CD4-positive, alpha-beta T cell treated with Interleukin-12 subunit alpha and Interleukin-12 subunit beta, for 1 hour (primary cell): ENCODE data around the gene F10.

Source experiments
- DNase-seq: peaks from one replicate; pipeline ENCODE4 v3.0.0-alpha.2; 2020

F10 gene

DNA sequence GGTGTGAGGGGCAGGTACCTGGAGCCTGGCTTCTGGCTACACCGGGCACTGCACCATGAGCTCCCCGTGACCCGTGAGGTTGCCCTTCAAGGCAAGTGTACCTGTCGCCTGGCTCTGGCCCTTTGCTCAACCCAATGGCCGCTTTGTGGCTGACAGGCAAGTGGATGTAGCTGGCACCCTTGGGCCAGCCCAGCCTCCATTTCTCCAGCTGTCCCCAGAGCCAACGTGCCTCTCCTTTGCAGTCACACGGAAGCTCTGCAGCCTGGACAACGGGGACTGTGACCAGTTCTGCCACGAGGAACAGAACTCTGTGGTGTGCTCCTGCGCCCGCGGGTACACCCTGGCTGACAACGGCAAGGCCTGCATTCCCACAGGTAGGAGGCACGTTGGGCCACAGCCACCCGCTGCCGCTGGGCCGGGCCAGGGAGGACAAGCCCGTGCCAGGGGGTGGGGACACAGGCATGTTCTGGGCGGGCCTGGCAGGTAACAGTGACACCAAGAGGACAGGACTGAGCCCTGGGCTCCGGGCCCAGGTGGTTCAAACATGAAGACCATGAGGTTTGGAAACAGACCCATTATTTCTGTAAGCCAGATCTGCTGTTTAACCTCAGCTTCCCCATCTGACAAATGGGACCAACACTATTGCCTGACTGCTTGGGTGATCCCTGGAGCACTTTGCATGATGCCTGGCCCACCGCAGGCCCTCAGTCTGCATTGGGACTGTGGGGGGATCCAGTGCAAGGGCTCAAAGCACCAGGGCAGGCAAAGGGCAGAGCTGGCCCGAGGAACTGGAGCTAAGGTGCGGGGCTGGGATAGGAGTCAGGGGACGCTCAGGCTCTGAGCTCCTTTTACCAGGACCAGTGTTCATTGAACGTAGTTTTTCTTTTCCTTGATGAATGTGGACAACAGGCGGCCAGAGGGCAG lies 18.3 kb downstream of the F10 start:
- no peak for DNase-seq

DNA sequence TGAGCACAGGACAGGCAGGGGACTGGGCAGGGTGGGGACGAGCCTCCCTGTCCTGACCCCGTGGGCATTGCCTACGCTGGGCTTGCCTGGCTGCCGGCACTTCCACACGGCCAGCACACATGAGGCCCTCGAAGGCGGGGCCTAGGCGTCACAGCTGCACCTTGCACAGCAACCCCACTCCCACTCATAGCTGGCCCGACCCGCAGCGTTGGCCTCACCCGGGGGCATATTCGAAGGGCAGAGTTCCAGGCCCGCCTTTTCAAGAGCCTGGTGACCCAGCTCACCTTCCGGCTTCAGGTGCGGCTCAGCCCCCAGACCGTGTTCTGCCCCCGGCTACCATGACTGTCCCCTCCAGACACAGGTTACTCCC lies 19.0 kb downstream of the F10 start:
- DNase-seq, result no peak

DNA sequence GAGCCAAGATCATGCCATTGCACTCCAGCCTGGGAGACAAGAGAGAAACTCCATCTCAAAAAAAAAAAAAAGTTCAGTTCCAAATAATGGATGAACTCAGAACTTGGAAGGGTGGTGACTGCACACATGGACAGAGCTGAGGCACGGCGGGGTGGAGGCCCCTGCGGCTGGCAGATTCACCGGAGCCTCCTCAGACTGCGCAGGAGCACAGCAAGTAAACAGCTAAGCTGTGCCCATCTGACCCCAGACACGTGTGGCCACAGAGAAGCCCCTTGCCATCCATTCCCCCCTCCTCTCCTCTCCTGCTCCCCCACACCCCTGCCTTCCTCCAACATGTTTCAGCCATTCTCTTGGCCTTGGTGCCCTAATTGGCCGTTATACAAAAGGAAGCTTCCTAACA lies 20.3 kb downstream of the F10 start:
- no peak for DNase-seq

DNA sequence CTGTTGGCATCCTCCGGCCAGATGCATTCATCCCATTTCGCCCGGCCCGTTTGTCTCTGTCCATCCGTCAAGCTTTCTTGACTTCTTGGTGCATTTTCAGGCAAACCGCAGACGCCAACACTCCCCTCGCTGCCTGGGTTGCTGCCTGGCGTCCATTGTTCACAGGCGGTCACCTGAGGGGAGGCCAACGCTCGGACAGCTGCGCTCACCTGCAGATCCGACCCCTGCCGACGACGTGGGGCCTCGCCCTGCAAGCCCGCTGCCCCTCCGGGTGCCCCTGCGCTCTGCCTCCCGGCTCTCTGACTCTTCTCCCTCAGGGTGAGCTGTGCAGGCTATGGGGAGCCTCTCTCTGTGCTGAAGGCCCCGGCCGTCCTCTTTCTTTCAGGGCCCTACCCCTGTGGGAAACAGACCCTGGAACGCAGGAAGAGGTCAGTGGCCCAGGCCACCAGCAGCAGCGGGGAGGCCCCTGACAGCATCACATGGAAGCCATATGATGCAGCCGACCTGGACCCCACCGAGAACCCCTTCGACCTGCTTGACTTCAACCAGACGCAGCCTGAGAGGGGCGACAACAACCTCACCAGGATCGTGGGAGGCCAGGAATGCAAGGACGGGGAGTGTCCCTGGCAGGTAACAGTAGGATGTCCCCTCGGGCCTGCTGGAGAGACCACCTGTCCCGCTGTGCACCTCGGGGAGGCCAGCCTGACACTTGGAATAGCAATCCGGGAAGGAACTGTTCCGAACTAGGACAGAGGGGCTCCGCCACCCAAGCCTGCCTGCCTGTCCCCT lies 21.1 kb downstream of the F10 start:
- DNase-seq, result no peak

DNA sequence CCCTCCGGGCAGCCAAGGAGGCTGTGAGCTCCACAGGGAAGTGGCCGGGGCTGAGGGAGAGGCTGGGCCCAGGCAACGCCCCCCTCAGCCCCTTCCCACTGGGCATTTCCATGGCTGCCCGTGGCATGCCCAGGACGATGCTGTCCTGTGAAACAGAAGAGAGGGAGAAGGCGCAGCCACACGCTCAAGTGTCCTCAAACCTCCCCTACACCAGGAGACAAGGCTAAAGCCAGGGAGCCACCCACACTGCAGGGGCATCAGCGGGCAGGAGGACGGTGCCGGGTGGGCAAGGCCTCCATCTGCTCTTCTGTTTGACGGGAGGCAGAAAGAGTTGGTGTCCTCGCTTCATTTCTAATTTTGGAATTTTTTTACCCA lies 21.6 kb downstream of the F10 start:
- no peak for DNase-seq

DNA sequence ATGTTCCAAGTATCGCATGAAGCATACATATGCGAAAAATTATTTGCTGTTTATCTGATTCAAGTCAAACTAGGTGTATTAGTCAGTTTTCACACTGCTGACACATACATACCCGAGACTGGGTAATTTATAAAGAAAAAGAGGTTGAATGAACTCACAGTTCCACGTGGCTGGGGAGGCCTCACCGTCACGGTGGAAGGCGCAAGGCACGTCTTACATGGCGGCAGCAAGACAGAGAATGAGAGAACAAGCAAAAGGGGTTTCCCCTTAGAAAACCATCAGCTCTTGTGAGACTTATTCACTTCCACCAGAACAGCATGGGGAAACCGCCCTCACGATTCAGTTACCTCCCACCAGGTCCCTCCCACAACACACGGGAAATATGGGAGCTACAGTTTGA lies 22.9 kb downstream of the F10 start:
- no peak for DNase-seq

DNA sequence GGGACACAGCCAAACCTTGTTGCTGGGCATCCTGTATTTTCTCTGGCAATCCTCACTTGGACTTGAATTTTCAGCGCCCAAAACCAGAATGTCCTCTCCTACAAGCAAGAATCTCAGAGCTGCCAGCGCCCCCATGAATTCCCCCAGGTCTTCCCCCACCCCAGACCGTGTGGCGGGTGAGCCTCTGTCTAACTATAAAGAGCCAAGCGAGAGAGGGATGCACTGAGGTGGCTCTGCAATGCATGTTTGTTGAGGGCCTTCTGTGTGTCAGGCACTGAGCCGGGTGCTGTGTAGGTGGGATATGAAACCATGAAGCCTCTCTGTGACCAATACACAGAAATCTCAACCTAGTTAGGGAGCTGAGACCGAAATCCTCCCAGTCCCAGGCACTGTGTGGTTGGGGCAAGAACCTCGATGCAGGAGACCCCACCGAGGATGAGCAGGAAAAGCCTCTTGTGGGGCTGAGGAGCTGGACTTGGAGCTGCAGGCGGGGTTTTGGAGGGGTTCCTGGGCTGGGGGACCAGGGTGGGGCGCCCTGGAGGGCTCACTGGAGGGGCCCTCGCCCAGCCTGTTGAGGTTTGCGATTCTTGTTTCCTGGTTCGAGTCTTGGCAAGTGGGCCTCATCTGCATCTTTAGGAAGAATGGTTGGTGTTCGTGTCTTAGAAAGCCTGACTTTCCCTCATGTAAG lies 23.5 kb downstream of the F10 start:
- DNase-seq, result no peak

DNA sequence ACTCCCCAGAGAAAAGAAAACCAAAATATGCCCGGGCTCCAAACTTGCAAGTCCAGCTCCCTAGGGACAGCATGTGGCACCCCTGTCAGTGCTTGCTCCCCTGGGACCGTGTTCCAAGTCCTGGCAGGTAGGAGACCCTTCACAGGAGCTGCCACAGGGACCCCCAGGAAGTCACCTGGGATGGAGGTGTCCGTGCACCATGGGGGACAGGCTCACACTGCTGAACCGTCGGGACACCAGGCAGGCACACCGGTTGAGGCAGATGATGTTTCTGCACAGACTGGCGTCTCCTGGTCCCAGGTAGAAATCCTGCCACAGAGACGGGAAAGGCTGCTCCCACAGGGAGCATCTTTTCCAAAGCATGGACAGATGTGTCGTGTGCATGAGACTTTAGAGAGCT lies 24.2 kb downstream of the F10 start:
- no peak for DNase-seq

DNA sequence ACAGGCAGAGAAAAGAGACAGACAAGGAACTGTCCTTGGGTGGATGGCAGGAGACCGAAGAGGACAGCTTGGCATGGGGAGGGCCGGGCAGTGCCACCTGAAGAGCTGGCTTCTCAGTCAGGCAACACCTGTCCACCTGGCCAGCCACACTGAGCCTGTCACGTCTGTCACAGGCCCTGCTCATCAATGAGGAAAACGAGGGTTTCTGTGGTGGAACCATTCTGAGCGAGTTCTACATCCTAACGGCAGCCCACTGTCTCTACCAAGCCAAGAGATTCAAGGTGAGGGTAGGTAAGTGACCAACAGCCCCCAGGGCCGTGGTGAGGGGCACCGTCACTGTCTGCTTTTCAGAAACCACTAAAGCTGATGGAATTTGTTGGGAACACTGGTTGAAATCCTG lies 24.6 kb downstream of the F10 start:
- DNase-seq, result no peak

DNA sequence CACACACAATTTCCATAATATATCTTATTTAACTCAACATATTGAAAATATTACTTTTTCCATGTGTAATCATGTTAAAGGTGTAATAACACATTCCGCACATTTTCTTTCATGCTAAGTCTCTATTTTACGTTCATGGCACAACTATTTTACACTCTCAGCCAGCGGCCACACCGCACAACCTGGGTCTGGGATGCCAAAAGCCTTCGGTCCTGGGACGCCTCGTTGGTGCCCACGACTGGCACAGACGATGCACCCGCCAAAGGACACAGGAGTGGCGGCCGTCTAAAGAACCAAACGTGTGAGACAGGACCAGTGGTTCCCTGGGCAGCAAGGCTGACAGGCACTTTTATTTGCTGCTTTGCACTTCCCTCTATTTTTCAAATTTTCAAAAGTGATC lies 25.8 kb downstream of the F10 start:
- DNase-seq, result no peak

DNA sequence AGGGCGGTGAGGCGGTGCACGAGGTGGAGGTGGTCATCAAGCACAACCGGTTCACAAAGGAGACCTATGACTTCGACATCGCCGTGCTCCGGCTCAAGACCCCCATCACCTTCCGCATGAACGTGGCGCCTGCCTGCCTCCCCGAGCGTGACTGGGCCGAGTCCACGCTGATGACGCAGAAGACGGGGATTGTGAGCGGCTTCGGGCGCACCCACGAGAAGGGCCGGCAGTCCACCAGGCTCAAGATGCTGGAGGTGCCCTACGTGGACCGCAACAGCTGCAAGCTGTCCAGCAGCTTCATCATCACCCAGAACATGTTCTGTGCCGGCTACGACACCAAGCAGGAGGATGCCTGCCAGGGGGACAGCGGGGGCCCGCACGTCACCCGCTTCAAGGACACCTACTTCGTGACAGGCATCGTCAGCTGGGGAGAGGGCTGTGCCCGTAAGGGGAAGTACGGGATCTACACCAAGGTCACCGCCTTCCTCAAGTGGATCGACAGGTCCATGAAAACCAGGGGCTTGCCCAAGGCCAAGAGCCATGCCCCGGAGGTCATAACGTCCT lies 26.4 kb downstream of the F10 start:
- DNase-seq, result no peak

DNA sequence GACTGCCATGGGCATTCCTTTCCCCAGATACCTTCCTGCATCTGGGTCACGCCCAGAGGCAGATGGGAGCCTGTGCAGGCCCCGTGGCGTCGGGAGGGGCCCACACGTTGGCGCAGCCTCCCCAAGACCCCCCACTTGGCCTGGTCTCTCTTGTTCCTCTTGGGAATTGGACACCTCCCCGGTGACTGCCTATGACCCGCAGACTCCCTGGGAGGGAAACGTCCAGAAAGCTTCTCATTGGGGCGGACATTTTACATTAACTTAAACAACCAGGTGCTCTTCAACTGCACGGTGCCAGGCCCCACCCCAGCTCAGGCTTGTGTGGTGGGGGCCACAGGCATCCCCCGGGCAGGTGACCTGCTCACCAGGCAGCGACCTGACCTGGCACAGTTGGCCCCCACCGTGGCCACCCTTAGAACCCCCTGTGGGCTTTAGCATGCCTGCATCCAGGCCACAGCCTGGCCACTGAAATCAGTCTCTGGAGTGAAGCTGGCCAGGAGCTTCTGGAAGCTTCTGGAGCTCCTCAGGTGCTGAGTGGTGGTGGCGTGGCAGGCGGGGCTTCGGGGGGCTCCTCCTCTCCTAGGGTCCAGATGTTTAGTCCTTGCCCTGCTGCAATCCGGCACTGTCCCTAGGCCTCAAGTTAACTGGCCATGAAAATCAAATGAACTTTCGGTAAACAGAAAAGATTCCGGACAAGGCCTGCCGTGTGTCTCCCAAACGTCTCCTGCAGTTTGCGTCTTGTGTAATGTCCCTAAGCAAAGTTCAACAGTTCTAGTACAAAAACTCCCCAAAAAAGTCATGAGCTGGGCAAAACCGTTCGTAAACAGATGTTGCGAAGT lies 27.3 kb downstream of the F10 start:
- no peak for DNase-seq

DNA sequence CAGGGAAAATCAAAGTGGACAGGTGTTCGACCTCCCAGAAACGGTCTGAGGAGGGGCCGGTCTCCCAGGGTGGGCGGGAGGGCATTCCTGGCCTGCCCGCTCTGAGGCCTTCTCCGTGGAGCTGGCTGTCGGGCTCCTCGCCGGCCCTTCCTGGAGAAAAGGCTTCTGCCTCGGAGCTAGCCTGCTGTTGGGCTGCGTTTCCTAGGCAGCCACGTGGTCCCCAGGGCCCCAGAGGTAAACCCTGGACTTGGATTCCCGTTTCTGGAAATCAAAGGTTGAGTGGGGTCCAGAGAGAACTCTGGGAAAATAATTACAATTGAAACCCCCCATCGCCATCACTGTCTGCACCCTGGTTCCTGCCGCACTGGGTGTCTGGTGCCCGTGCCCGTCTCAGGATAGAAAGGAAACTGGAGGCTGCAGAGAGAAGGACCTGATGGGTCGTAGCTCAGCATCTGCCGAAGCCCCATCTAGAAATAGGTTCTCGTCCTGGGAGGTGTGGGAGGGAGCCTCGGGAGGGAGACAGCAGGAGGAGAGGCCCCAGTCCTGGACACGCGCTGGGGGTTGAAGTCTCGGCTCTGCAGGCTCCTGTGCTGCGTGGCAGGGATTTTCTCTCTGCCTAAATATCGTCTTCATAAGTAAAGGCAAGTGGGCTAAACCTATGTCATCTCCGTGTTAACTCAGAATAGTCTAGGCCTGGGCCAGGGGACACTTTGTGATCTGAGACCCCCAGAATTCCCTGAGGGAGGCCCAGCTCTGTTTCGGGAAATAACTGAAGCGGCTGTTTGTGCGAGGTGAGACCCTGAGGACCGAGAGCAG lies 28.2 kb downstream of the F10 start:
- DNase-seq, result no peak

DNA sequence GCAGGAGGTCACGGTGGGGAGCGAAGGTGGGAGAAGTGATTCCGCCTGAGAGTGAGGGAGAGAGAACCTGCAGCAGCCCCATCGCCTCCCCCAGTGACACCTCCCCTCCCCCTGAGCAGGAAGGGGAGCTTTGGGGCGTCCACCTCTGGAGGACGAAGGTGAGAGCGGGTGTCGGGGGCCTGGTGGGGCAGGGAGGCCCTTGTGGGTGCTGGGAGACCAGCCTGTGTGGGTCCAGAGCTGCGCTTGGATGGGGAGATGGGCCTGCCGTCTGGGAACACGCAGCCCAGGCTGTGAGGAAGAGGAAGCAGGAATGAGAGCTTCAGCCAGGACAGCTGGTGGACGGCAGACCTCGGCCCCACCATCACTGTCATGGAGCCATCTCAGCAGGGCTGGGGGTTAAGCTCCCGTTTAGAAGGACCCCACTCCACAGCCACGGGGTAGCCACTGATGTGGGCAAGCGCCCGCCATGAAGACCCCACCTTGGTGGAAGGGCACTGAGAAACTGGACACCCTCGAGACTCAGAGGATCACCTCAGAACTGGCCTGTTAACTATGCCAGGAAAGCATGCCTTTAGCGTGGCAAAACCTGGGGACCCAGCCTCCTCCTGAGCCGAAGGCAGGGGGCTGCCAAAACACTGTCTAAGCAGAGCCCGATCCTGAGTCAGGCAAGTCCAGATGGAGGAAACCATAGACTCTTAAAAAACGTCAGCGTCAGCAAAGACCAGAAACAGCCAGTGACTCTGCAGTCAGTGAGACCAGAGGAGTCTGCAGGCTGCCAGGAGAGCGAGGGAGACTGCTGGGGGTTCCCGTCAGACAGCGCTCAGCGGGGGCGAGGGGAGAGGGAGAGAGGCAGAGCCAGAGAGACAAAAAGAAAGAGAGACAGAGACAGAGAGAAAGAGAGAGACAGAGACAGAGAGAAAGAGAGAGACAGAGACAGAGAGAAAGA lies 29.4 kb downstream of the F10 start:
- peak; percentile 34 for DNase-seq

DNA sequence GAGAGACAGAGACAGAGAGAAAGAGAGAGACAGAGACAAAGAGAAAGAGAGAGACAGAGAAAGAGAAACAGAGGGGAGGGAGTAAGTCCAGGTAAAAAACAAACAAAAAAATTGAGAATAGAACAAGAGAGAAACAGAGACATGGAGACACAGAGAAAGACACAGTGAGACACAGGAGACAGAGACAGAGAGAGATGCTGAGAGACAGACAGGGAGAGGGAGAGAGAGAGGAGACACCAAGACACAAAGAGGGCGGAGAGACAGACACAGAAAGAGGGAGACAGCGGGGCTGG lies 30.0 kb downstream of the F10 start:
- DNase-seq, result no peak

DNA sequence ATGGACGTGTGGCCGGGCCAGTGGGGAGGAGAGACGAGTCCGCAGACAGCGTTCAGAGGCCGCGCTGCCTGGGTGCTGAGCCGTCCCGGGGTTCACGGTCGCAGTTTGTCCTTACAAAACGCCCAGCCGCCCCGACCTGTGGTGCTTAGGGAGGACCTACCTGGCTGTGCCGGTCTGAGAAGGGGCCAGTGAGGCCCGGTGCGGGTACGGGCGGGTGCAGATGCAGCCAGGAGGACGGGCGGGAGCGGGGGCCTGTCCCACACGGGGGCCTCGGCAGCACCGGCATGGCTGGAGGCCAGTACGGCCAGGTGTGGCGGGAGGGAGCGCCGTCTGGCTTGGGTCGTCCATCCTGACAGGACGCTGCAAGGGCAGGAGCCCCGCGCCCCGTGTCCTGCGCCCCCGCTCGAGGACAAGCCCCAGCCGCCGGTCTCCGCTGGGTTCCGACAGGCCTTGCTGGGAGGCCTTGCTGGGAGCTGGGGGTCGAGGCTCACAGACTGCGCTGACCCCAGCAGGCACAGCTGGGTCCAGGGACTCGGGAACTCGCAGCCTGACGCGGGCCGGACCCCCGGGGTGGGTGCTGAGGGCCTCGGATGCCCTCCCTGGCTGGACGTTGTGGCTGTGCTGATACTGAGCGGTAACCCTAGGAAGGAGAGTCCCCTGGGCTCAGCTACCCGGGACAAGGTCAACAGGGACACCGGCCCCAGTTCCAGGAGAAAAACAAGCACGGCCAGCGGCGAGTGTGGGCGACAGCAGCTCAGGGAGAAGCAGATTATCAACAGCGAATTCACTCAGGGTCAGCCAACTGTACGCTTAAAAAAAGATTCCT lies 30.6 kb downstream of the F10 start:
- no peak for DNase-seq

DNA sequence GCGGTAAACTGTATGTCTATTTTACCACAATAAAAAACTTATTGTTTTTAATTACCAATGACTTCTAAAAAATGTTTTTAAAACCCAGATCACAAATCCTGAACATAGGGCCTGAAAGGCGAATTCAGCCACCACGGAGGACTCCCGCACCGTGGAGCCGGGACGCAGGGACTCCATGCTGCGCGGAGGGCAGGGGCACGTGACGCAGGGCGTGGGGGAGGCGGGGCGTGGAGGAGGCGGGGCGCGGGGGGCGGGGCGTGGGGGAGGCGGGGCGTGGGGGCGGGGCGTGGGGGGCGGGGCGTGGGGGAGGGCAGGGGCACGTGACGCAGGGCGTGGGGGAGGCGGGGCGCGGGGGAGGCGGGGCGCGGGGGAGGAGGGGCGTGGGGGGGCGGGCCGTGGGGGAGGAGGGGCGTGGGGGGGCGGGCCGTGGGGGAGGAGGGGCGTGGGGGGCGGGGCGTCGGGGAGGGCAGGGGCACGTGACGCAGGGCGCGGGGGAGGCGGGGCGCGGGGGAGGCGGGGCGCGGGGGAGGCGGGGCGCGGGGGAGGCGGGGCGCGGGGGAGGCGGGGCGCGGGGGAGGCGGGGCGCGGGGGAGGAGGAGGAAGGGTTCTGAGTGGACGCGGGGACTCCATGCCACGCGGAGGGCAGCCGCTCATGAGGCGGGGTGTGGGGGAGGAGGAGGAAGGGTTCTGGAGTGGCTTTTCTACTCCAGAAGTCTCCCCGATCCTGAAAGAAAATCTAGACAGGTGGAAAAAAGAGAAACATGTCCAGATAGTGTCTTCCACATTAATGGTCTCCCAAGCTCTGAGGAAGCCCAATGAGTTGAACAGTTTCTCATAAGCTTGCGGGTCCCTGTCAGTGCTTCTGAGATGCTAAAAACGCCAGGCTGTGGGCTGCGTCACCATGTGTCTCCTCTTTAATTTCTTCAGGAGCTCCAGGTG lies 31.5 kb downstream of the F10 start:
- peak; percentile 73 for DNase-seq

DNA sequence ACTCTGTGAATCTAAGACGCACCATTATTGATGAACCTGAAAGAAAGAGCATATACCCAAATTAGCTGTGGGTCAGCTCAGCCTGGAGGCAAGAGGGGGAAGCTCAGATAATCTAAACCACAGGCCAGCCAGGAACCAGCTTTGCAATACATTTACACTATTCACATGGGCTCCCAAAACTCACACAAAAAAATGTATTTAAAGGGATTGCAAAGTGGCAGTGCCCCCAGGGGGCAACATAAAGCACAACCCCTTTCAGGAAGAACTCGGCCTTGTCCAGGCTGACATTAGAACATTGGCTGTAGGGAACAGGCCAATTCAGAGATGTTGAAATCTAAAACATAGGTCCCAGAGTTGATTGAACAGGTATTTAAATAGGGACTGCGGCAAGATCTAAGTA lies 32.6 kb downstream of the F10 start:
- no peak for DNase-seq
